ENCODE measurements around the gene KIAA1217. TPM values are rescaled to one million over a fixed set of nuclear protein-coding genes. Genes with fewer than 3 reads are reported as not detected.

Gene KIAA1217
- polyA plus RNA-seq, 1 of the 3 experiments (the other 2 are of a cell fraction) = 7.2 TPM

GRCh38 chr10:24278176-24278889 lies 69.4 kb downstream of the KIAA1217 start:
- H3F3A ChIP-seq (replicated peaks; ENCODE audit: insufficient read depth) = no peaks in the 10 kb centered on the region
- no peak overlapping the region for H3K27ac ChIP-seq (ENCODE audit: low read depth in 2 of 2, low read length in 1 of 2)
- H3K9me3 ChIP-seq = no peaks in the 10 kb centered on the region
- no peaks in the 10 kb centered on the region for H3K4me1 ChIP-seq (ENCODE audit: control insufficient read depth in 1 of 2, insufficient read depth in 2 of 2, low read depth in 1 of 2, low read length in 1 of 2)
- WGBS (ENCODE audit: low lambda C conversion rate) = 74% methylated on average over 5 of the region's 5 CpGs
- ChIA-PET POLR2A (no interaction called here), CTCF (interaction anchor here (0.9 to 1.4 kb wide), 2 partner anchors 13 to 18 kb away, joined by 3 to 4 read pairs; no protein-coding TSS in a partner anchor)
- TF ChIP-seq GABPA (IDR thresholded peaks at IDR 0.05; ENCODE audit: low read depth) = no peak
- no peak for TF ChIP-seq REST (IDR thresholded peaks at IDR 0.05; ENCODE audit: low read depth, low read length)
- TF ChIP-seq NRF1 (IDR thresholded peaks at IDR 0.05; ENCODE audit: low read depth, low read length) = no peak
- TF ChIP-seq MEF2A (IDR thresholded peaks at IDR 0.05; ENCODE audit: borderline replicate concordance, low read depth) = no peak
- no peak for TF ChIP-seq CHD2 (IDR thresholded peaks at IDR 0.05; ENCODE audit: low read length, partially characterized antibody)
- no peak for TF ChIP-seq IRF3 (IDR thresholded peaks at IDR 0.05; ENCODE audit: low read depth, low read length)
- TF ChIP-seq ZBTB33 (IDR thresholded peaks at IDR 0.05; ENCODE audit: borderline replicate concordance, low read depth) = no peak
- no peak for TF ChIP-seq PBX3 (IDR thresholded peaks at IDR 0.05)
- no peak for TF ChIP-seq TCF12 (IDR thresholded peaks at IDR 0.05)
- no peak for TF ChIP-seq FOSL2 (IDR thresholded peaks at IDR 0.05; ENCODE audit: borderline replicate concordance, low read depth)
- no peak for TF ChIP-seq USF2 (IDR thresholded peaks at IDR 0.05; ENCODE audit: borderline replicate concordance, low read depth, low read length)
- TF ChIP-seq CTCF (IDR thresholded peaks at IDR 0.05) = no peak
- TF ChIP-seq NFIC (IDR thresholded peaks at IDR 0.05; ENCODE audit: borderline replicate concordance) = no peak
- no peak for TF ChIP-seq POLR2AphosphoS5 (IDR thresholded peaks at IDR 0.05; ENCODE audit: low read depth, low read length)
- no peak for TF ChIP-seq FOXM1 (IDR thresholded peaks at IDR 0.05; ENCODE audit: low read depth)
- TF ChIP-seq RFX5 (IDR thresholded peaks at IDR 0.05; ENCODE audit: low read length) = no peak
- no peak for TF ChIP-seq USF1 (IDR thresholded peaks at IDR 0.05; ENCODE audit: borderline replicate concordance, low read depth)
- no peak for TF ChIP-seq ELF1 (IDR thresholded peaks at IDR 0.05)
- H3K9me2 ChIP-seq = no peaks in the 10 kb centered on the region
- H3K79me2 ChIP-seq (ENCODE audit: insufficient read depth) = no peaks in the 10 kb centered on the region
- H3K9ac ChIP-seq = no peak overlapping the region
- no peaks in the 10 kb centered on the region for H4K20me1 ChIP-seq (ENCODE audit: insufficient read depth)
- no peak overlapping the region for H3K4me3 ChIP-seq (ENCODE audit: low read depth in 2 of 2, low read length in 1 of 2)
- H3K36me3 ChIP-seq (replicated peaks in 1 of 2; ENCODE audit: control insufficient read depth in 1 of 2, insufficient read depth in 2 of 2, low read length in 1 of 2) = no peaks in the 10 kb centered on the region
- no peak for DNase-seq
- H3K27me3 ChIP-seq (ENCODE audit: insufficient read depth) = no peaks in the 10 kb centered on the region
- H2AFZ ChIP-seq (ENCODE audit: low read depth) = no peak overlapping the region
- H3K4me2 ChIP-seq = no peak overlapping the region
